ENCODE results near the gene PRKCA.

PRKCA gene

GRCh38 chr17:66542967-66543520 lies 240.6 kb downstream of the PRKCA start:
- DNase-seq (ENCODE audit: low read depth in 2 of 2) = no peak

GRCh38 chr17:66543526-66543925 lies 241.1 kb downstream of the PRKCA start:
- no peak for DNase-seq (ENCODE audit: low read depth in 2 of 2)

- no peak for DNase-seq (ENCODE audit: low read depth in 2 of 2)
Measured at GRCh38 chr17:66545918-66546317, 243.5 kb downstream of the PRKCA start.

- no peak for DNase-seq (ENCODE audit: low read depth in 2 of 2)
Measured at GRCh38 chr17:66547151-66547865, 244.9 kb downstream of the PRKCA start.

GRCh38 chr17:66548158-66548557 lies 245.7 kb downstream of the PRKCA start:
- DNase-seq (ENCODE audit: low read depth in 2 of 2) = peak in 1 of 2 donors; percentile 9

GRCh38 chr17:66548659-66549310 lies 246.4 kb downstream of the PRKCA start:
- no peak for DNase-seq (ENCODE audit: low read depth in 2 of 2)

- DNase-seq (ENCODE audit: low read depth in 2 of 2) = no peak
Measured at GRCh38 chr17:66549311-66549704, 246.9 kb downstream of the PRKCA start.

- no peak for DNase-seq (ENCODE audit: low read depth in 2 of 2)
Measured at GRCh38 chr17:66549731-66550207, 247.4 kb downstream of the PRKCA start.

GRCh38 chr17:66551839-66552238 lies 249.4 kb downstream of the PRKCA start:
- no peak for DNase-seq (ENCODE audit: low read depth in 2 of 2)

GRCh38 chr17:66552371-66552770 lies 250.0 kb downstream of the PRKCA start:
- no peak for DNase-seq (ENCODE audit: low read depth in 2 of 2)

- DNase-seq (ENCODE audit: low read depth in 2 of 2) = no peak
Measured at GRCh38 chr17:66555605-66556004, 253.2 kb downstream of the PRKCA start.

- no peak for DNase-seq (ENCODE audit: low read depth in 2 of 2)
Measured at GRCh38 chr17:66557200-66557599, 254.8 kb downstream of the PRKCA start.

GRCh38 chr17:66557886-66558285 lies 255.5 kb downstream of the PRKCA start:
- no peak for DNase-seq (ENCODE audit: low read depth in 2 of 2)

GRCh38 chr17:66560691-66561090 lies 258.3 kb downstream of the PRKCA start:
- DNase-seq (ENCODE audit: low read depth in 2 of 2) = no peak

- no peak for DNase-seq (ENCODE audit: low read depth in 2 of 2)
Measured at GRCh38 chr17:66562119-66562518, 259.7 kb downstream of the PRKCA start.

- DNase-seq (ENCODE audit: low read depth in 2 of 2) = no peak
Measured at GRCh38 chr17:66564992-66565465, 262.6 kb downstream of the PRKCA start.

- peak; percentile 72 to 76 for DNase-seq (ENCODE audit: low read depth in 2 of 2)
Measured at GRCh38 chr17:66567234-66568170, 265.1 kb downstream of the PRKCA start.

- no peak for DNase-seq (ENCODE audit: low read depth in 2 of 2)
Measured at GRCh38 chr17:66569572-66569971, 267.2 kb downstream of the PRKCA start.

- DNase-seq (ENCODE audit: low read depth in 2 of 2) = no peak
Measured at GRCh38 chr17:66570447-66571195, 268.2 kb downstream of the PRKCA start.

GRCh38 chr17:66571745-66572144 lies 269.3 kb downstream of the PRKCA start:
- DNase-seq (ENCODE audit: low read depth in 2 of 2) = no peak

- DNase-seq (ENCODE audit: low read depth in 2 of 2) = no peak
Measured at GRCh38 chr17:66573078-66573477, 270.7 kb downstream of the PRKCA start.

Measured in activated CD4-positive, alpha-beta T cell treated with anti-CD3 and anti-CD28 coated beads for 24 hours (primary cell).